ENCODE measurements around the gene C2orf42. TPM values are rescaled to one million over a fixed set of nuclear protein-coding genes. Genes with fewer than 3 reads are reported as not detected.
A peak's percentile ranks its signal among the peaks of the same experiment; 100 is the strongest.

C2orf42 gene
- 10 to 100 TPM; 18.5 to 20.6 TPM for total RNA-seq
- polyA plus RNA-seq: 1 to 10 TPM; 8.1 to 8.8 TPM

GRCh38 chr2:70190418-70191243, at the start of gene C2orf42:
Gene C2orf42 (minus strand): TSS chr2:70191019. CDS start chr2:70181985, 9,034 bp downstream.
- no peaks in the 10 kb centered on the region for H3K27me3 ChIP-seq (ENCODE audit: control insufficient read depth in 4 of 4, insufficient read depth in 4 of 4, low read length in 3 of 4)
- peak; percentile 79 for TF ChIP-seq REST (IDR thresholded peaks at IDR 0.05)
- TF ChIP-seq JUND (IDR thresholded peaks at IDR 0.05): peak; percentile 23 to 47
- TF ChIP-seq EGR1 (IDR thresholded peaks at IDR 0.05; ENCODE audit: low read depth in 2 of 2): peak; percentile 99 to 100
- no peak for TF ChIP-seq FOXA2 (IDR thresholded peaks at IDR 0.05)
- peak in 1 of 2 donors; percentile 60 for TF ChIP-seq RAD21 (IDR thresholded peaks at IDR 0.05)
- peak; percentile 14 for TF ChIP-seq ZBTB33 (IDR thresholded peaks at IDR 0.05)
- peak; percentile 89 for TF ChIP-seq YY1 (IDR thresholded peaks at IDR 0.05)
- TF ChIP-seq TAF1 (conservative IDR thresholded peaks at IDR 0.05): peak; percentile 87
- peak; percentile 33 for TF ChIP-seq NR2F2 (IDR thresholded peaks at IDR 0.05)
- TF ChIP-seq RXRA (IDR thresholded peaks at IDR 0.05): peak in 1 of 2 donors; percentile 75
- peak; percentile 72 to 89 for TF ChIP-seq GABPA (IDR thresholded peaks at IDR 0.05 in 1 of 2, conservative IDR thresholded peaks at IDR 0.05 in 1 of 2)
- peak; percentile 97 for TF ChIP-seq SP1 (IDR thresholded peaks at IDR 0.05)
- TF ChIP-seq HNF4A (conservative IDR thresholded peaks at IDR 0.05): peak in 1 of 2 donors; percentile 59
- TF ChIP-seq HNF4G (IDR thresholded peaks at IDR 0.05): peak; percentile 42
- TF ChIP-seq MAX (IDR thresholded peaks at IDR 0.05): no peak
- no peak for TF ChIP-seq CTCF (IDR thresholded peaks at IDR 0.05; ENCODE audit: low read depth, low read length, missing input control)
- TF ChIP-seq ATF3 (IDR thresholded peaks at IDR 0.05): no peak
- peak; percentile 7 for TF ChIP-seq FOXA1 (IDR thresholded peaks at IDR 0.05)
- peaks cover 0 to 3% (median 3%) of the 10 kb centered on the region in 4 donors for H3K4me1 ChIP-seq (ENCODE audit: control insufficient read depth in 4 of 4, insufficient read depth in 4 of 4, low read length in 3 of 4)
- H3K4me3 ChIP-seq (ENCODE audit: low read depth in 1 of 3, low read length in 3 of 3): peak within 1 kb of the TSS; percentile 67 to 100 (median 97)
- no peaks in the 10 kb centered on the region for H3K36me3 ChIP-seq (ENCODE audit: control insufficient read depth in 4 of 4, insufficient read depth in 3 of 4, low read depth in 1 of 4, low read length in 3 of 4)
- H3K9ac ChIP-seq (ENCODE audit: low read depth in 1 of 2, low read length in 2 of 2): peak within 1 kb of the TSS; percentile 84 to 100
- peak within 1 kb of the TSS; percentile 99 to 100 for H3K27ac ChIP-seq (ENCODE audit: low read depth in 1 of 2, low read length in 2 of 2)
- DNase-seq (ENCODE audit: low spot score): peak; percentile 93
- under 1% methylated on average over 60 of the region's 60 CpGs for WGBS
- no peaks in the 10 kb centered on the region for H3K9me3 ChIP-seq (ENCODE audit: control insufficient read depth in 4 of 4, low read length in 3 of 4)

All from liver (tissue), 9 donors.